Neural cell (in vitro differentiated cells): ENCODE data around the gene AADACL2. TPM values are rescaled to one million over a fixed set of nuclear protein-coding genes. Genes with fewer than 3 reads are reported as not detected.
"Not testable (repeated sequence)": the region's sequence is repeated elsewhere in the genome, so short reads cannot be mapped to it uniquely, and the experiment has no call there.

Source experiments
- H2AFZ ChIP-seq: fragments of 200-600, 300-800 bp; sonication (generic), shearing (Covaris generic); 2 replicates; pipeline ENCODE4 v1.6.0; 2014; ENCODE audit warnings: low read depth, mild to moderate bottlenecking, antibody characterized with exemption, low read length, moderate library complexity
- H3F3A ChIP-seq: fragments of 200-600 bp; shearing (Covaris generic); 2 replicates; pipeline ENCODE4 v1.6.1; 2016; ENCODE audit warnings: mild to moderate bottlenecking, moderate library complexity, mixed read lengths, antibody characterized with exemption, low read length; ENCODE audit not compliant: insufficient read depth, poor library complexity, severe bottlenecking
- H3K27ac ChIP-seq: fragments of 200-600, 300-800 bp; sonication (generic), shearing (Covaris generic); 2 replicates; pipeline ENCODE4 v1.5.1; 2014; ENCODE audit warnings: mild to moderate bottlenecking, low read length, moderate library complexity
- H3K27me3 ChIP-seq: fragments of 300-800, 200-600 bp; sonication (generic), shearing (Covaris generic); 2 replicates; pipeline ENCODE4 v1.6.0; 2014; ENCODE audit warnings: mild to moderate bottlenecking, low read depth, low read length, moderate library complexity; ENCODE audit not compliant: insufficient read depth
- H3K36me3 ChIP-seq: fragments of 300-800, 200-600 bp; sonication (generic), shearing (Covaris generic); 2 replicates; pipeline ENCODE4 v1.5.1; 2014; ENCODE audit warnings: mild to moderate bottlenecking, antibody characterized with exemption, low read length, moderate library complexity; ENCODE audit not compliant: insufficient read depth
- H3K4me2 ChIP-seq: fragments of 300-800, 200-600 bp; sonication (generic), shearing (Covaris generic); 2 replicates; pipeline ENCODE4 v1.6.0; 2014; ENCODE audit warnings: mild to moderate bottlenecking, low read length
- H3K4me3 ChIP-seq: fragments of 300-800, 200-600 bp; sonication (generic), shearing (Covaris generic); 2 replicates; pipeline ENCODE4 v1.5.1; 2014; ENCODE audit warnings: mild to moderate bottlenecking, low read length, moderate library complexity
- H3K79me2 ChIP-seq: fragments of 200-600 bp; shearing (Covaris generic); replicated peaks from 2 replicates; pipeline ENCODE4 v1.6.0; 2014; ENCODE audit warnings: mild to moderate bottlenecking, low read length, moderate library complexity; ENCODE audit not compliant: insufficient read depth
- H3K9ac ChIP-seq: fragments of 300-800, 200-600 bp; sonication (generic), shearing (Covaris generic); 2 replicates; pipeline ENCODE4 v1.6.1; 2016; ENCODE audit warnings: mild to moderate bottlenecking, low read length, mixed read lengths
- H3K9me2 ChIP-seq: fragments of 200-600 bp; shearing (Covaris generic); 2 replicates; pipeline ENCODE4 v1.6.1; 2016; ENCODE audit warnings: mild to moderate bottlenecking, low read length, mixed read lengths; ENCODE audit not compliant: insufficient read depth
- H3K9me3 ChIP-seq: fragments of 200-600, 300-800 bp; sonication (generic), shearing (Covaris generic); 2 replicates; pipeline ENCODE4 v1.6.1; 2016; ENCODE audit warnings: mild to moderate bottlenecking, mixed run types, low read length, moderate library complexity, mixed read lengths
- H4K20me1 ChIP-seq: fragments of 200-600 bp; shearing (Covaris generic); 2 replicates; pipeline ENCODE4 v1.6.1; 2016; ENCODE audit warnings: mild to moderate bottlenecking, mixed run types; ENCODE audit not compliant: insufficient read depth
- CTCF ChIP-seq: fragments of 450-650 bp; IDR thresholded peaks from 2 replicates; pipeline ENCODE4 v1.5.1; 2014; ENCODE audit warnings: antibody characterized with exemption, mild to moderate bottlenecking, moderate library complexity; ENCODE audit not compliant: poor library complexity, severe bottlenecking
- EP300 ChIP-seq: fragments of 450-650 bp; conservative IDR thresholded peaks from 2 replicates; pipeline ENCODE4 v1.6.1; 2014; ENCODE audit warnings: antibody characterized with exemption, mild to moderate bottlenecking, moderate library complexity; ENCODE audit not compliant: poor library complexity, severe bottlenecking
- EZH2 ChIP-seq: fragments of 200-600, 300-800 bp; shearing (Covaris generic), sonication (generic); IDR thresholded peaks from 2 replicates; pipeline ENCODE4 v1.6.1; 2014; ENCODE audit warnings: antibody characterized with exemption, low read length, borderline replicate concordance, mild to moderate bottlenecking; ENCODE audit not compliant: insufficient read depth, poor library complexity, severe bottlenecking
- MXI1 ChIP-seq: fragments of 450-650 bp; conservative IDR thresholded peaks from 2 replicates; pipeline ENCODE4 v1.6.1; 2014; ENCODE audit warnings: antibody characterized with exemption, mild to moderate bottlenecking; ENCODE audit not compliant: poor library complexity, severe bottlenecking
- POLR2AphosphoS5 ChIP-seq: IDR thresholded peaks from 2 replicates; pipeline ENCODE4 v1.6.1; 2012
- RAD21 ChIP-seq: fragments of 450-650 bp; conservative IDR thresholded peaks from 2 replicates; pipeline ENCODE4 v1.6.1; 2014; ENCODE audit warnings: antibody characterized with exemption, mild to moderate bottlenecking, moderate library complexity
- REST ChIP-seq: IDR thresholded peaks from 2 replicates; pipeline ENCODE4 v1.6.1; 2012; ENCODE audit warnings: borderline replicate concordance
- SMC3 ChIP-seq: fragments of 450-650 bp; conservative IDR thresholded peaks from 2 replicates; pipeline ENCODE4 v1.6.1; 2014; ENCODE audit warnings: antibody characterized with exemption, mild to moderate bottlenecking, moderate library complexity; ENCODE audit not compliant: poor library complexity
- TAF1 ChIP-seq: IDR thresholded peaks from 2 replicates; pipeline ENCODE4 v1.6.1; 2012; ENCODE audit warnings: low read depth
- polyA plus RNA-seq: library from polyadenylated mRNA; depleted of rRNA; stranded (reverse); fragments of >200 nt; gene quantifications from 2 replicates; pipeline ENCODE4 v1.2.3, GENCODE V29; 2014

The AADACL2 gene
- polyA plus RNA-seq, 1 donor from 2014 or later: not detected

- Histone ChIP-seq H2AFZ (no peak overlapping the region), H3K27me3 (no peaks in the 10 kb centered on the region), H3K4me2 (no peak overlapping the region), H3F3A (no peaks in the 10 kb centered on the region), H3K79me2 (no peaks in the 10 kb centered on the region), H3K36me3 (no peaks in the 10 kb centered on the region), H3K27ac (no peak overlapping the region), H3K9ac (no peak overlapping the region), H3K9me3 (no peaks in the 10 kb centered on the region), H3K4me3 (no peak overlapping the region), H3K9me2 (no peaks in the 10 kb centered on the region), H4K20me1 (no peaks in the 10 kb centered on the region)
- TF ChIP-seq EZH2 (no peak), MXI1 (no peak), TAF1 (no peak), RAD21 (no peak), EP300 (no peak), SMC3 (no peak)
These were observed 56.2 kb downstream of the AADACL2 start for GRCh38 chr3:151789853-151790463.

DNA sequence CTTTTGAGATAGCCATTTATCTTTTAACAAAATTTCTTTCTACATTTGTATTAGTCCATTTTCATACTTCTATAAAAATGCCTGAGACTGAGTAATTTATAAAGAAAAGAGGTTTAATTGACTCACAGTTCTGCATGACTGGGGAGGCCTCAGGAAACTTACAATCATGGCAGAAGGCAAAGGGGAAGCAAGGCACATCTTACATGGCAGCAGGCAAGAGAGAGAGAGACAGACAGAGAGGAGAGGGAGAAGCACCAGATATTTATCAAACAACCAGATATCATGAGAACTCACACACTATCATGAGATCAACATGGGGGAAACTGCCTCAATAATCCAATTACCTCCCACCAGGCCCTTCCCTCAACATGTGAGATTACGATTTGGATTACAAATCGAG, 57.0 kb downstream of the AADACL2 start:
- H3K36me3 ChIP-seq, H3K9me3 ChIP-seq, H3K9me2 ChIP-seq, H3K27me3 ChIP-seq, H2AFZ ChIP-seq, H3K27ac ChIP-seq, H3K9ac ChIP-seq, H4K20me1 ChIP-seq, H3F3A ChIP-seq, H3K4me3 ChIP-seq, H3K79me2 ChIP-seq, H3K4me2 ChIP-seq: not testable (repeated sequence)

DNA sequence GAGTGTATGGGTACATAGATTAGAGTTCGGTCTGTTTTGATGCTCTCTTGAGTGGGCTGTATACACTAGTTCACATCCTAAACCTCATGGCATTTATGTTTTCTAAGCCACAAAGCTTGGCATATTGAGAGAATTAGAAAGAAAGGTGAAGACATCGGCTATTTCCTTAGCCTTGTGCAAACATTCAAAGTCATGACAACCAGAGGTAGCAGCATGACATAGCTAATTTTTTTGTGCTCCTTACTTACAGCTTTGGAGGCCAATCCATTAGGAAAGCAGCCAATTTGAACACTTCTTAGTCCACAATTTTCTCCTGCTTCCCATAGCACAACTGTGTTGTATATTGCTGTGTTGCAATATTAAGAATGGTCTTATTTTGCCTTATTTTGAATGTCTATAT, 58.7 kb downstream of the AADACL2 start:
- Histone ChIP-seq H2AFZ (no peak overlapping the region), H3K36me3 (no peaks in the 10 kb centered on the region), H3K9me2 (no peaks in the 10 kb centered on the region), H3K79me2 (no peaks in the 10 kb centered on the region), H3K4me2 (no peak overlapping the region), H3K9ac (no peak overlapping the region), H3K27ac (no peak overlapping the region), H3K27me3 (no peaks in the 10 kb centered on the region), H4K20me1 (no peaks in the 10 kb centered on the region), H3K4me3 (no peak overlapping the region), H3F3A (no peaks in the 10 kb centered on the region), H3K9me3 (no peaks in the 10 kb centered on the region)
- TF ChIP-seq CTCF: no peak
- TF ChIP-seq REST: no peak
- TF ChIP-seq MXI1: no peak
- TF ChIP-seq EP300: no peak
- no peak for TF ChIP-seq POLR2AphosphoS5
- no peak for TF ChIP-seq SMC3
- no peak for TF ChIP-seq TAF1
- TF ChIP-seq EZH2: no peak
- no peak for TF ChIP-seq RAD21
